GM23338 (cell line): ENCODE data around the gene AHCY. TPM values are rescaled to one million over a fixed set of nuclear protein-coding genes. Genes with fewer than 3 reads are reported as not detected.

Experiments
- ATAC-seq: fragments of 200-7000 bp; cut with Tn5 transposase; 3 replicates; pipeline ENCODE4 v1.9.1; 2020
- DNase-seq: peaks from one replicate; pipeline ENCODE4 v3.0.0-alpha.2; 2015; ENCODE audit warnings: low spot score
- H2AFZ ChIP-seq: fragments of 200-600 bp; sonication (generic); 2 replicates; pipeline ENCODE4 v1.8.0; 2016; ENCODE audit warnings: antibody characterized with exemption, mild to moderate bottlenecking, moderate library complexity
- H3F3A ChIP-seq: fragments of 200-600 bp; sonication (generic); replicated peaks from 2 replicates; pipeline ENCODE4 v1.8.0; 2017; ENCODE audit warnings: antibody characterized with exemption, mixed run types, low read depth
- H3K27ac ChIP-seq: fragments of 200-600 bp; sonication (generic); 2 replicates; pipeline ENCODE4 v1.6.1; 2016; ENCODE audit warnings: low read depth
- H3K27me3 ChIP-seq: fragments of 200-600 bp; sonication (generic); 2 replicates; pipeline ENCODE4 v1.8.0; 2016; ENCODE audit warnings: mild to moderate bottlenecking, mixed run types, moderate library complexity; ENCODE audit not compliant: insufficient read depth
- H3K36me3 ChIP-seq: fragments of 200-600 bp; sonication (generic); 2 replicates; pipeline ENCODE4 v1.8.0; 2016; ENCODE audit warnings: mild to moderate bottlenecking; ENCODE audit not compliant: insufficient read depth
- H3K4me1 ChIP-seq: fragments of 200-600 bp; sonication (generic); 2 replicates; pipeline ENCODE4 v1.8.0; 2016; ENCODE audit warnings: mild to moderate bottlenecking, moderate library complexity; ENCODE audit not compliant: insufficient read depth
- H3K4me2 ChIP-seq: fragments of 200-600 bp; sonication (generic); 2 replicates; pipeline ENCODE4 v1.7.1; 2017; ENCODE audit warnings: mixed run types
- H3K4me3 ChIP-seq: fragments of 200-600 bp; sonication (generic); 2 replicates; pipeline ENCODE4 v1.6.1; 2016; ENCODE audit warnings: mixed run types
- H3K79me2 ChIP-seq: fragments of 200-600 bp; sonication (generic); replicated peaks from 2 replicates; pipeline ENCODE4 v1.8.0; 2017; ENCODE audit warnings: mild to moderate bottlenecking; ENCODE audit not compliant: insufficient read depth
- H3K9me2 ChIP-seq: fragments of 200-600 bp; sonication (generic); 2 replicates; pipeline ENCODE4 v1.8.0; 2017; ENCODE audit not compliant: insufficient read depth
- H4K20me1 ChIP-seq: fragments of 200-600 bp; sonication (generic); replicated peaks from 2 replicates; pipeline ENCODE4 v1.8.0; 2017; ENCODE audit warnings: mild to moderate bottlenecking; ENCODE audit not compliant: insufficient read depth
- H3K27ac Mint-ChIP-seq: 2 replicates; pipeline ENCODE4 v1.8.0; 2020; ENCODE audit warnings: inconsistent platforms, mild to moderate bottlenecking, moderate library complexity, mixed read lengths
- H3K27me3 Mint-ChIP-seq: 3 replicates; pipeline ENCODE4 v1.8.0; 2022; ENCODE audit warnings: low read depth, mild to moderate bottlenecking, moderate library complexity, mixed read lengths, inconsistent platforms; ENCODE audit not compliant: insufficient read depth, poor library complexity
- H3K36me3 Mint-ChIP-seq: 3 replicates; pipeline ENCODE4 v1.8.0; 2021; ENCODE audit warnings: low read depth, mild to moderate bottlenecking, inconsistent platforms, moderate library complexity, mixed read lengths
- H3K4me1 Mint-ChIP-seq: 3 replicates; pipeline ENCODE4 v1.8.0; 2020; ENCODE audit warnings: mild to moderate bottlenecking, inconsistent platforms, mixed read lengths
- H3K4me3 Mint-ChIP-seq: 3 replicates; pipeline ENCODE4 v1.8.0; 2021; ENCODE audit warnings: moderate library complexity, mild to moderate bottlenecking, inconsistent platforms, mixed read lengths
- H3K9me3 Mint-ChIP-seq: 3 replicates; pipeline ENCODE4 v1.8.0; 2020; ENCODE audit warnings: moderate library complexity, mild to moderate bottlenecking, inconsistent platforms, mixed read lengths
- CREB1 ChIP-seq: fragments of 250-450 bp; sonication (Bioruptor Pico); IDR thresholded peaks from 2 replicates; pipeline ENCODE4 v1.5.0; 2020; ENCODE audit warnings: low read depth, mild to moderate bottlenecking, moderate library complexity
- CTCF ChIP-seq, 2 experiments: fragments of 200-600 bp in 1 of 2; sonication (generic) in 1 of 2; conservative IDR thresholded peaks; 2 replicates each; pipeline versions ENCODE4 v1.5.1 to v1.6.1; 2016 to 2017; ENCODE audit warnings: antibody characterized with exemption in 2 of 2, low read depth in 2 of 2, mild to moderate bottlenecking in 2 of 2, moderate library complexity in 1 of 2
- EZH2 ChIP-seq: fragments of 200-600 bp; sonication (generic); IDR thresholded peaks from one replicate; pipeline ENCODE4 v1.8.0; 2017; ENCODE audit warnings: antibody characterized with exemption, mild to moderate bottlenecking, low read depth; ENCODE audit not compliant: unreplicated experiment
- NANOG ChIP-seq: IDR thresholded peaks from 2 replicates; pipeline ENCODE4 v1.6.1; 2016; ENCODE audit warnings: antibody characterized with exemption, borderline replicate concordance
- POLR2AphosphoS5 ChIP-seq: IDR thresholded peaks from 2 replicates; pipeline ENCODE4 v1.6.1; 2016; ENCODE audit warnings: antibody characterized with exemption, low read depth
- STAT1 ChIP-seq: IDR thresholded peaks from one replicate; pipeline ENCODE4 v1.6.1; 2016; ENCODE audit warnings: antibody characterized with exemption; ENCODE audit not compliant: unreplicated experiment
- ZNF331 ChIP-seq: fragments of 250-450 bp; sonication (Bioruptor Pico); IDR thresholded peaks from 2 replicates; pipeline ENCODE4 v1.5.0; 2020; ENCODE audit warnings: low read depth, mild to moderate bottlenecking, moderate library complexity
- polyA plus RNA-seq: library from polyadenylated mRNA; unstranded; fragments of >200 nt; fragmentation: Nextera tagmentation; extraction: Ambion mirVana; gene quantifications from 2 replicates; pipeline ENCODE4 v1.2.1, GENCODE V29; 2016
- total RNA-seq: library from RNA; depleted of rRNA; stranded (reverse); fragments of >200 nt; shearing (Covaris generic); gene quantifications from 2 replicates; pipeline ENCODE4 v1.2.3, GENCODE V29; 2014
- TF ChIP-seq, protein P1 (sequence below): IDR thresholded peaks from one replicate; pipeline ENCODE4 v1.6.1; 2018; ENCODE audit warnings: antibody characterized with exemption; ENCODE audit not compliant: unreplicated experiment

AHCY gene
- total and polyA plus RNA-seq, 2 experiments from 2014 or later = 138 to 423 TPM

DNA sequence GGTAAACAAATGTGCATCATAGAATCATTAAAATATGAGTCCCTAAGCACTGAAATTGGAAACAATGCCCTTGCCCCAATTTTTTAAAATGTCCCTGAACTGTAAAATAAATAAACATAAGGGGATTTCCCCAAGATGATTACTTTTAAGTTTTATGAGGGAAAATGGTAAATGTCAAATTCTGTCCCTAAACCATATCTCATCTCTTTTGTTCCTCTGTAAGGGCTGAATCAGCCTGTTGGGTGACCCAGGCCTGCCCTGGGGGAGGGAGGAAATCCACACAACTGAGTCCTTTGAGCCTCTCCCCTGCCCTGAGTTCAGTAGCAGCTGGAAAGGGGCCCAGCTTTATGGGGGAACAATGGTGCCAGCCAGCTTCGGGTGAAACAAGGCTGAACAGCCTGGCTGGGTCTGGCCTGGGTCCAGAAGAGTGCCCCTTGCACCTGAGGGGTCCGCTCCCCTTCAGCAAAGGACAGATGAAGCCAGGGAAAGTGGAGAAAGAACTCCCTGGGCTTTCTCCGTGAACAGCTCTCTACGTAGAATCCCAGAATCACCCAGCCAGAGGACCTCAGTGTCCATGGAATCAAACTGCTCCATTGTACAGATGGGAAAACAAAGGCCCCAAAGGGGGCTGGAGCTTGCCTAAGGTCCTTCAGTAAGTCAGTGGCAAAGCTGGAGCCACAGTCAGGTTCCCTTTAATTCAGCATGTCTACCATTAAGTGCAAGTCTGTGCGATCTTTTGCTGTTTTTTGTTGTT is 31.7 kb upstream of the AHCY start (continued):
- TF ChIP-seq CTCF (conservative IDR thresholded peaks at IDR 0.05; ENCODE audit: low read depth in 2 of 2) (no peak), POLR2AphosphoS5 (no peak), EZH2 (no peak), NANOG (no peak), STAT1 (no peak)
- TF ChIP-seq, protein P1, sequence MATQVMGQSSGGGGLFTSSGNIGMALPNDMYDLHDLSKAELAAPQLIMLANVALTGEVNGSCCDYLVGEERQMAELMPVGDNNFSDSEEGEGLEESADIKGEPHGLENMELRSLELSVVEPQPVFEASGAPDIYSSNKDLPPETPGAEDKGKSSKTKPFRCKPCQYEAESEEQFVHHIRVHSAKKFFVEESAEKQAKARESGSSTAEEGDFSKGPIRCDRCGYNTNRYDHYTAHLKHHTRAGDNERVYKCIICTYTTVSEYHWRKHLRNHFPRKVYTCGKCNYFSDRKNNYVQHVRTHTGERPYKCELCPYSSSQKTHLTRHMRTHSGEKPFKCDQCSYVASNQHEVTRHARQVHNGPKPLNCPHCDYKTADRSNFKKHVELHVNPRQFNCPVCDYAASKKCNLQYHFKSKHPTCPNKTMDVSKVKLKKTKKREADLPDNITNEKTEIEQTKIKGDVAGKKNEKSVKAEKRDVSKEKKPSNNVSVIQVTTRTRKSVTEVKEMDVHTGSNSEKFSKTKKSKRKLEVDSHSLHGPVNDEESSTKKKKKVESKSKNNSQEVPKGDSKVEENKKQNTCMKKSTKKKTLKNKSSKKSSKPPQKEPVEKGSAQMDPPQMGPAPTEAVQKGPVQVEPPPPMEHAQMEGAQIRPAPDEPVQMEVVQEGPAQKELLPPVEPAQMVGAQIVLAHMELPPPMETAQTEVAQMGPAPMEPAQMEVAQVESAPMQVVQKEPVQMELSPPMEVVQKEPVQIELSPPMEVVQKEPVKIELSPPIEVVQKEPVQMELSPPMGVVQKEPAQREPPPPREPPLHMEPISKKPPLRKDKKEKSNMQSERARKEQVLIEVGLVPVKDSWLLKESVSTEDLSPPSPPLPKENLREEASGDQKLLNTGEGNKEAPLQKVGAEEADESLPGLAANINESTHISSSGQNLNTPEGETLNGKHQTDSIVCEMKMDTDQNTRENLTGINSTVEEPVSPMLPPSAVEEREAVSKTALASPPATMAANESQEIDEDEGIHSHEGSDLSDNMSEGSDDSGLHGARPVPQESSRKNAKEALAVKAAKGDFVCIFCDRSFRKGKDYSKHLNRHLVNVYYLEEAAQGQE = no peak

DNA sequence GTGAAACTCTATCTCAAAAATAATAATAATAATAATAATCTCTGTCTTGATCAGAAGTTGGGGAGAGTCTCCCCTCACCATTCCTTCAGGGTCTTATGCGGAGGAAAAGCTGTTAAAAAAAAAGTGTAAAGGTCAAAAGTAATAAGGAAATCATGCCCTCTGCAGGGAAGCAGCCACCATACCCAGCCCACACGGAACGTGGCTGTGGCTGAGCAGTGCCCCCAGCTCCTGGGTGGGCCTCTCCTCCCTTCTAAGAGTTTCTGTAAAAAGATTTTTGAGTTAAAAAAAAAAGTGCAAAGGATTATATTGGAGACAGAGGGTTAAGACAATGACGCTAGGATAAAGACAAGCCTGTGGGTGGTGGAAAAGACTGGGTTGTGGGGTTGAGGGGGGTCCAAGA is 30.6 kb upstream of the AHCY start:
- no peak overlapping the region for H3K4me3 Mint-ChIP-seq
- no peaks in the 10 kb centered on the region for H4K20me1 ChIP-seq
- no peaks in the 10 kb centered on the region for H3K4me1 ChIP-seq
- ATAC-seq (no peak), DNase-seq (no peak)
- H3K27me3 ChIP-seq = no peaks in the 10 kb centered on the region
- no peaks in the 10 kb centered on the region for H3K36me3 ChIP-seq
- H2AFZ ChIP-seq = no peak overlapping the region
- H3K9me2 ChIP-seq = no peaks in the 10 kb centered on the region
- peaks cover 2% of the 10 kb centered on the region for H3K27me3 Mint-ChIP-seq
- H3K79me2 ChIP-seq = no peaks in the 10 kb centered on the region
- no peak overlapping the region for H3K27ac Mint-ChIP-seq
- no peak overlapping the region for H3K4me2 ChIP-seq
- no peaks in the 10 kb centered on the region for H3F3A ChIP-seq
- no peak overlapping the region for H3K4me3 ChIP-seq
- H3K36me3 Mint-ChIP-seq = no peaks in the 10 kb centered on the region; the same call in 1 of the 3 replicates
- H3K9me3 Mint-ChIP-seq = peaks cover 5% of the 10 kb centered on the region; the same call in 2 of the 3 replicates
- H3K4me1 Mint-ChIP-seq = no peaks in the 10 kb centered on the region
- H3K27ac ChIP-seq = no peak overlapping the region
- TF ChIP-seq CREB1 (CRISPR knock-in tag) (no peak), CTCF (conservative IDR thresholded peaks at IDR 0.05; ENCODE audit: low read depth in 2 of 2) (no peak), ZNF331 (no peak), NANOG (no peak)
- TF ChIP-seq, protein P1 = no peak
